ENCODE results near the gene SGK1. TPM values are rescaled to one million over a fixed set of nuclear protein-coding genes. Genes with fewer than 3 reads are reported as not detected.
"Not testable (repeated sequence)": the region's sequence is repeated elsewhere in the genome, so short reads cannot be mapped to it uniquely, and the experiment has no call there.

The SGK1 gene
- total RNA-seq, 1 experiment from 2014 or later, result 40.9 TPM

DNA sequence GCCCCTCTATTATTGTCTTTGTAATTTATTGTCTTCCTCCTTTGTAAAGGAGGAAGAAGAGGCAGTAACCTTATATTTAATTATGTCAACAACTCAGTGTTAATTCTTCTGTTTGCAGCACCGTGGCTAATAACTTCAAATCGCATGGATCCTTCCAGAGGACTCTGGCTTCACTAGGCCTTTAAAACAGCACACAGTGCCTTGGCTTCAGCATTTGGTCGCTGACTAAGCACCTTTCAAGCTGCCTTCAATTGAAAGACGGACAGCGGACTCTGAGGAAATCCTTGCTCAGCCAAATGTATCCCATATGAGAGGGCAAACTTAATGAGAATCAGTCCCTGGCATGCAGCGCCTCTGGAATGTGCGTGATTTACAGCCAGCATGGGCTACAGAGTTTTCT is 64.2 kb downstream of the SGK1 start:
- DNase-seq (ENCODE audit: low read depth), result no peak

DNA sequence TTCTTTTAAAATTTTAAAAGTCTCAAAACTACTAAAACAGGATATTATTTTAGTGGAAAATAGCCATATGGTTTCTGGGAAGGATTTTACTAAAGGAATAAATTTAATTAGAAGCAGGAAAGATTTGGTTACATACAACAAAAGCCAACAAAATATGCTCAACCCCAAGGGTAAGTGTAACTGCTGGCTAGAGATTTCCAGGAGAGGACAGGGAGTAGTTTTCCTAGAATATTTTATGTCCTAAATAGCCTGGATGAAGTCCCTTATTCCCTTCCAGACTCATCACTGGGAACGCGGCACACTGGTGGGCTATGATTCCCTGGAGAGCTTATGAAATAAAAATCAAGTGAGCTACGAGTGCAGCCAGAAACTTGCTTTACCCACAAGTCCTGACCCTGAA is 66.6 kb downstream of the SGK1 start:
- DNase-seq (ENCODE audit: low read depth), result no peak

DNA sequence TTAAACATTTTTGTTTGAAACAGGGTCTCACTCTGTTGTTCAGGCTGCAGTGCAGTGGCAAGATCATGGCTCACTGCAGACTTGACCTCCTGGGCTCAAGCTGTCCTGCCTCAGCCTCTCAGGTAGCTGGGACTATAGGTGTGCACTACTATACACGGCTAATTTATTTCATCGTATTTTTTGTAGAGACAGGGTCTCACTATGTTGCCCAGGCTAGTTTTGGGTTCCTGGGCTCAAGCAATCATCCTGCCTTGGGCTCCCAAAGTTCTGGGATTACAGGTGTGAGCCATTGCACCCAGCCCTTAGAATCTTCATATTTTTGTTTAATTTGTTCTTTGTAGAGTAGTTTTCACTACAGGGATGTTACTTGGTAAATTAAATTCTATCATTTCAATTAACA is 67.1 kb downstream of the SGK1 start:
- DNase-seq (ENCODE audit: low read depth), result no peak

DNA sequence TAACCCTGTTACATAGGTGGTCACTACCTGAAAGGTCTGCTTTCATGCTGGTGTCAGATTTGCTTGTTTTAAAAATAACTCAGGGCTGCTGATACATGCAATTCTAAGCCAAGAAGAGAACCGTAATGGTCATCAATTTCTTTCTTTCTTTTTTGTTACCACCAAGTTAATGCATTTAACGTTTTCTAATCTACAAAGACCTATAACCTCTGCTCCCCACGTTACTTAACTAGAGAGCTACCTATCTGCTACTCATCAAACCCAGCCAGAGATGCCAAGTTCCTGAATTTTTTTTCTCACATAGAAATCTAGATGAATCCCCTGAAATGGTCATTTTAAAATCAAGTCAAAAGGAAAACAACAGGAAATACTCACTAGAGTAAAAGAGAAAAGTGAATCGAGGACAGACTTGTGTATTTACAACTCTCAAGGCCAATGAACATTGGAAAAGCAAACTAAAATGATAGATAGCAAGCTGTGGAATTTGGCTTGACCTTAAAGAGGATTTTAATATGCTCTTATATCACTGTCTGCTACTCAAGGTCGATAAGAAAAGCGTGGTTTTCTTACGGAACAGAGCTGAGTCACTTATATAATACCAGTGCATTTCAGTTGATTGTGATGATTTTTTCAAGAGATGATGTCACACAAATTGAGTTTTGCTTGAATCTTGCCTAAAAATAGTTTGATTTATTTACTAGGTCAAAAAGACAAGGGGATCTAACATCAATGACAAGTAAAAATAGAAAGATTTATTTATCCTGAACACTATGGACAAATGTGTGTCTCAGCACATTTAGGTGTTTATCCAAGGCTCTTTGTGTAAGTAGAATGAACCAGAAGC is 67.9 kb downstream of the SGK1 start:
- DNase-seq (ENCODE audit: low read depth), result no peak

DNA sequence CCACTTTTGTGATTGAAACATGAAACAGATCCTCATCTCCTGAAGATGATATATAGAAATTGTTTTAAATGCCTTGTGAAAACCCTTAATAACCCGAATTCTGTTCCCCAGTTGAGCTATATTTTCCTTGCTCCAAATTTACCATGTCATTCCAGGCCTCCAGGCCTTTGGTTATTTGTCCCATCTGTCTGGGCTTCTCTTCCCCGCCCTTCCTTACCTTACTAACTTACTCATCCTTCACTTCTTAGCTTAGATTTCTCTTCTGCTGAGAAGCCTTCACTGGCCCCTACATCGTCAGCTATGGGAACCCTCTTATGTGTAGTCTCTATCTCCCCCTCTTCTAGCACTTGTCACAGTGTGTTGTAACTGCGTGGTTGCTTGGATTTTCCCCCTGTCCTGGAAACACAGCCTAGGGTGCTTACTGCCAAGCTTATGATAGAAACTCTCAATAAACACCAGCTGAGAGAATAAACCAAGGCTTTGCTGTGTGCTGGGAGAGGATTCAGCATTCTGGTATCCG is 68.6 kb downstream of the SGK1 start:
- DNase-seq (ENCODE audit: low read depth), result no peak

DNA sequence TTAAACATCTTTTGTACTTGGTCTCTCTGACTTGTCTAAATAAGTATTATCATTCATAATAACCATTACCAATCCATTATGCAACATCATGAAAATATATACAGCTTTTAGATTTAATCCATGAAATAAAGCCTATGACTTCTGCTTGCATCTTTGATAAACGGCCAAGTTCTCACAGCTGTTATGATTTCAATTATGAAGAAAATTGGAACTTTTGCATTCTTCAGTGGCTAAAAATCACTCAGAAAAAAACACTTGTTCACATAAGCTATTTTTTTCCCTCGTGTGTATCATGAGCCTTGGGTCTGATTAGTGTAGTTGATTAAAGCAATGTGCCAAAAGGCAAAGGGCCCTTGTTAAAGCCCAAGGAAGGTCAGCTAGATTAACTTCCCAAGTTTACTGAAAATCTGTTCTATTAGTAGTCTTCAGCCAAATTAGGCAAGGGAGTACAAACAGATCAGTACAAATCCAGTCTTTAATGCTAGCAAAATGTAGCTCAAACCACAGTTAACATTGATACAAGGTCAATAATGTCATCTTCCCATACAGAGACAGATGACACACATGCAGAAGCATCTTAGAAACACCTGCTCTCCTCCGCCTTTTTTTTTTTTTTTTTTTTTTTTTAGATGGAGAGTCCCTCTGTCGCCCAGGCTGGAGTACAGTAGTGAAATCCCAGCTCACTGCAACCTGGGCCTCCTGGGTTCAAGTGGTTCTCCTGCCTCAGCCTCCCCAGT is 69.9 kb downstream of the SGK1 start:
- DNase-seq (ENCODE audit: low read depth), result no peak

DNA sequence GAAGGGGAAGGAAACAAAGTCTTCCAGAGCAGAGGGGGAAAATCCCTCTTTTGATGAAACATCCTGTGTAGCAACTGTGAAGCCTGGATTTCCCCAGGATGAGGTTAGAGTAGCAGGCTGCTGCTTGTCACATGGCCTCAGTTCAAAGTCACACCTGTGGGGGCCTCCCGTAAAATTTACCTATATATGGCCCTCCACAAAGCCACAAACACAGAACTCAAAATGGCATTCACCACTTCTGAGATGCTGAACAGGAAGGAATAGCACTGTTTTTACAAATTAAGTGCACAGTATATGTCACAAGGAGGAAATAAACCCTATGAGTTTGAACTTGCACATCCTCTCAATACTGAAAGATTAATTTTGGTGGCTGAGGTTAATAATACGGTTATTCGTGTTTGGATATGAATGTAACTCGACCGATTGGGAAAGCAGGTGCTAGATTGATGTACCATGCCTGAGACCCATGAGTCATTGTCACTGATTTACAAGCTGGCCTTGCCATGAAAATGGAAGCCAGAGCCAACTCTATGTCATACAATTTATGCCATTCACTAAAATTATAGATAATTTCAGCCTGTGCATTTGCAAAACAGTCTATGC is 70.6 kb downstream of the SGK1 start:
- no peak for DNase-seq (ENCODE audit: low read depth)

DNA sequence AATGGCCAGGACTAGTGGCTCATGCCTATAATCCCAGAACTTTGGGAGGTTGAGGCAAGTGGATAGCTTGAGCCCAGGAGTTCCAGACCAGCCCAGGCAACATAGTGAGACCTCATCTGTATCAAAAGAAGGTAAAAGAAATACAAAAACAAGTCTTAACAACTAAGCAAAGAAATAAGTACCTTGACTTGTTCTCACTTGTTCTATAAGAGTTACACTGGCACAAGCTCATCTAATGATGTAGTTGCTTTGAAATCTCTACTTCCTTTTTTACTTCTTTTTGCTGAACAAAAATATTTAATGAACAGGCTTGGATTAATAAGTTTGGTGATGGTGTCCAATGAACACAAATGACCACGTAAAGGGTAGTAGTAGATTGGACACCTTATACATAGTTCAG is 72.2 kb downstream of the SGK1 start:
- DNase-seq (ENCODE audit: low read depth), result no peak

DNA sequence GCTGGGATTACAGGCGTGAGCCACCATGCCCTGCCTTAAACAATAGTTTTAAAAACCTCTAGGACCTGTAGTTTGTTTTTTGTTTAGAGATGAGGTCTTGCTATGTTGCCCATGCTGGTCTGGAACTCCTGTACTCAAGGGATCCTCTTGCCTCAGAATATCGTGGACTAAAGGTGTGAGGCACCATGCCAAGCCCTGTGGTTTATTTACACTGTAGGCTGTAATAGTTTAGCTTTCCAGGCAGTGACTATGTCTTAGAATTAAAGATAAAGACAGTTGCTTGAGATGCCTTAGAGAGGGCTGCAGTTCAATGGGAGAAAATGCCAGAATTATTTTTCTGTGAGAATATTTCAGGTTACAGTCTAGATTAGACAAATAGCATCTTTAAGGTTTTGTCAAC is 72.9 kb downstream of the SGK1 start:
- peak; percentile 49 for DNase-seq (ENCODE audit: low read depth)

DNA sequence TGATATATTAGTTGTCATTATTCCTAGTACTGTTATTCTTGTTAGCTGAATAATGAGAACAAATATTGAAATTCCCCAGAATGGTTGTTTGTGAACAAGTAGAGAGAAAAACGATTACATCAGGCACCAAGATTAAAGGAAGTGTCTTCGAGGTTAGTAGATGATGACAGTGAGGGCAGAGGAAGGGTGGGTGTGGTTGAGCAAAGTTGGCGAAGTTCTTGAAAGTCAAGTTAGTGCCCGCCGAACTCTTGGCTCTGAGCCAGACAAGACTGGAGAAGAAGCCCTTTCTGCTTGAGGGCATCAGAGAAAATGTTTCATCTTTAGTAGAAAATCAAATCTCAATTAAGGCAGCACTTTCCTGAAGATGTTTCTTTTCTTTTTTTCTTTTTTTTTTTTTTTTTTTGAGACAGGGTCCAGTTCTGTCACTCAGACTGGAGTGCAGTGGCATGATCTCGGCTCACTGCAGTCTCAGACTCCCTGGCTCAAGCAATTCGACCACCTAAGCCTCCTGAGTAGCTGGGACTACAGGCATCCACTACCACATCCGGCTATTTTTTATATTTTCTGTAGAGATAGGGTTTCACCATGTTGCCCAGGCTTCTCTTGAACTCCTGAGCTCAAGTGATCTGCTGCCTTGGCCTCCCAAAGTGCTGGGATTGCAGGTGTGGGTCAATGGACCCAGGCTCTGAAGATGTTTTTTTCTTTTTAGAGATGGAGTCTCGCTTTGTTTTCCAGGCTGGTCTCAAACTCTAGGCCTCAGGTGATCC is 77.1 kb downstream of the SGK1 start:
- DNase-seq (ENCODE audit: low read depth), result no peak

DNA sequence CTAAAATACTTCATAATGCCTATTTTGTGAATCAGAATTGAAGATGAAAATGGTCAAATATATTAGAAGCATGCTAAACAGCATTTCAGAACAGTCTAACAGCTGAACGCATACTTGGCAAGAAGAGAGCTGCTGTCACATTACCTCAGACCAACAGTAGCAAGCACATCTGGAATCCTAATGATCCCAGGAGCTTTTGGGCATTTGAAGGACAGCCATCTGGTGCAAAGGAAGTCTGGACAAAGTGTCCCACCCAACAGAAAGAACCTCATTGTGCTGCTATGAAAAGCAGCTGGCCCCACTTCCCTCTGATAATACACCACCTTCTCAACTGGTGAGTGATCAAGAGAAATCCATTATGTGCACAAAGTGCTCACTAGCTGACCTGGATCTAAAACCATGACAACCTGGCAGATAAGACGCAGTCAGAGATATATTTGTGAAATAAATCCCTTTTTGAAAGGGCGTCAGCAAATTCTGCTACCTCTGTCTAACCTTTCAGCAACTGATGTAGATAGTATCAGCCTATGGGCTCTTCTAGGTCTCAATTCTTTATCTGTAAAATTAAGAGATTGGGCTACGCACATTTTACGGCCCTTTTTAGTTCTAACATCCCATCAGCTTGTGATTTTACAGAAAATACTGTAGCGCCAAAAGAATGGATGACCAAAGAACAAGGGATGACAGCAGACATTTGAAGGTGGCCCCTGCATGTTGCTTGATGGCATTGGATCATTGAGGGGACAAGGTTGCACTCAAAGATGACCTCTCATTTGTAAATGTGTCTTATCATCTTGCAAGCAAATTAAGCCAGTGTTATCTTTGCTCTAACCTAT is 78.7 kb downstream of the SGK1 start:
- no peak for DNase-seq (ENCODE audit: low read depth)

DNA sequence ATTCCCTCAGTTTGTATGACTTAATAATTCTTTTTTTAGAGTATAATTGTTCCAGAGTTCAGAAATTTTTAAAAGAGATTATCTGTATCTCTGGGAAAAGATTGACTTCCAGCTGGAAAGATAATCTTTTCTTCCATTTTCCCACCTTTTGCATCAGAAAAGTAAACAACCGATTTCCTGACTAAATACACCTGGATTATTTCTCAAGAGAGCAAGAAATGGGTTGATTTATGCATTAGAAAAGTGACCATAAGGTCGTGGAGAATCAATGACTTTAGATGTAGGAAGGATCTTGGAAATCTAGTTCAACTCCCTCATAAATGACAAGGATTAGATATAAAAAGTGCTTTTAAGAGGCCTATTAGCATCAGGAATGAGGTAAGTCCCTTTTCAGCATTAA is 79.9 kb downstream of the SGK1 start:
- DNase-seq (ENCODE audit: low read depth), result no peak

DNA sequence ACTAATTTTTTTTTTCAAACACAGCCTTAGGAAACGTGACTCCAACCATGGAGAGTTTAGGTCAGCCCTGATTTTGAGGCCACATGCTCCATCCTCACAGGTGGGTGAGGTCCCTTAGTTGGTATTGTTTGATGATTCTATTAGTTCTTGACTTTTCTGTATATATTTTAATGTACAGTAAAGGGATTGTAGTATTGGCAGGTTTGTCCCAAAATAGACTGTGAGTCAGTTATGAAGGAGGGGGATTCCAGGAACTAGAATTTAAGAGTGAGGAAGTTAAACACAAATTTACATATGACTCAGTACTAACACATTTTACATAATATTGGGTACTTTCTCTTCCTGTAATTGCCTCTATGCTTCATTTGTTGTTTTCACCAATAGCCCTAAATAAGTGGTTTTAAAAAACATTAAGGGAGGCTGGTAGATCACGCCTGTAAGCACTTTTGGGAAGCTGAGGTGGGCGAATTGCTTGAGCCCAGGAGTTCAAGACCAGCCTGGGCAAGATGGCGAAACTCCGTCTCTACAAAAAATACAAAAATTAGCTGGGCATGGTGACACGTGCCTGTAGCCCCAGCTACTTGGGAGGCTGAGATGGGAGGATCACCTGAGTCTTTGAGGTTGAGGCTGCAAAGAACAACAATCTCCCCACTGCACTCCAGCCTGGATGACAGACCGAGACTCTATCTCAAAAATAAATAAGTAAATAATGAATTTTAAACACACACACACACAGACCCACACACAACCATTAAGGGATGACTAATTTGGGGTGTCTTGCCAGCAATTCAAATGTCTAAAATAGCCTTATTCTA is 81.8 kb downstream of the SGK1 start:
- peak; percentile 42 for DNase-seq (ENCODE audit: low read depth)

DNA sequence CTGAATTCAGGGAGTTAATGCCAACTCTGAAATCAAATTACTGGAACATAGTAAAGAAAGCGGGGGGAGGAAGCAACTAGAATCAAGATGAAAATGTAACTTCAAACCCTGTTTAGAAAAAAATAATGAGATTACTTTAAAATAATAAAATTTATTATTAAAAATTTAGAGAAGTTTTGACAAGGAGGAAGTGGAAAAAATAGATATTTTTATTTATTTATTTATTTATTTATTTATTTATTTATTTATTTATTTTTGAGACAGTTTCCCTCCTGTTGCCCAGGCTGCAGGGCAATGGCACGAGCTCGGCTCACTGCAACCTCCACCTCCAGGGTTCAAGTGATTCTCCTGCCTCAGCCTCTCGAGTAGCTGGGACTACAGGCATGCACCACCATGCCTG is 82.6 kb downstream of the SGK1 start:
- not testable (repeated sequence) for DNase-seq (ENCODE audit: low read depth)

DNA sequence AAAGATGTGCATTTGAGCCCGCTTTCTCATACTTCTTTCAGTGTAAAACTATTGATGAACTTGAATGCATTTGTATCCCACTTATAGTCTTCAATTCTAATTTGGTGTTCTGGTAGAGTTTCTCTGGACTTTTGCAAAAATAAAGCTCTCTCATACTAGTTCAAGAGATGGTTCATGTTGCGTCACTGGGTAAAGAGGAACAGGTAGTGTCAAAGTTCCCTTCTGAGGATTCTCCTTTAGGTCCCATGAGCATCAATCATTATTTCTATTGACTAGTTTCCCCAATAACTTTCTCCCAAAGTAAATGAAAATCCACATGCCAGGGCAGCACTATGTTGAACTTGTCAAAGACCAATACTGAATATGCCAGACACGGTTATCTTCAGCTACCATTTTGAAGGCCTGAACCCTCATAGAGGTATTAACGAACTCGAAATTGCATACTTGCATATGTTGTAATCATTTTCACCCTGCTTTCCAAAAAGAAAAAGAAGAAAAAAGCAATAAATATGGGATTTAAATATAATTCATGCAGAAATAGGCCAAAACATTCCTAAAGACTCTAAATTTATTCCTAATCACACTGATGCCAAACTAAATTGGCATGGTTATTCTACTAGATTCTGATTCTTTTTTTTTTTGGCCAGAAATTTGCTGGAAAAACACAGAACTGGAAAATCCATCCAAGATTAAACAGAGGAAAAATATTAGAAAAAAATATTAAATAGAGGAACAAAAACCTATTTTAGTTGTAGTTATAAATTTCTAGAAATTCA is 84.5 kb downstream of the SGK1 start:
- no peak for DNase-seq (ENCODE audit: low read depth)

DNA sequence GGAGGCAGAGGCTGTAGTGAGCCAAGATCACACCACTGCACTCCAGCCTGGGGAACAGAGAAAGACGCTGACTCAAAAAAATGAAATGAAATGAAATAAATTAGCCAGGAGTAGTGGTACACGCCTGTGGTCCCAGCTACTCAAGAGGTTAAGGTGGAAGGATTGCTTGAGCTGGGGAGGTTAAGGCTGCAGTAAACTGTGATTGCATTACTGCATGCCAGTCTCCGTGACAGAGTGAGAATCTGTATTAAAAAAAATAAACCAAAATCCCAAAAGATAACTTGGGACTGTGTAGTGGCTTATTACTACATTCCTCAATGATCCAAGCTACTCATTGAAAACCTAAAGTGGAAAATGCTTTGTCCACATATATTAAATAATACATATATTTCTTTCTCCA is 87.0 kb downstream of the SGK1 start:
- peak; percentile 11 for DNase-seq (ENCODE audit: low read depth)

DNA sequence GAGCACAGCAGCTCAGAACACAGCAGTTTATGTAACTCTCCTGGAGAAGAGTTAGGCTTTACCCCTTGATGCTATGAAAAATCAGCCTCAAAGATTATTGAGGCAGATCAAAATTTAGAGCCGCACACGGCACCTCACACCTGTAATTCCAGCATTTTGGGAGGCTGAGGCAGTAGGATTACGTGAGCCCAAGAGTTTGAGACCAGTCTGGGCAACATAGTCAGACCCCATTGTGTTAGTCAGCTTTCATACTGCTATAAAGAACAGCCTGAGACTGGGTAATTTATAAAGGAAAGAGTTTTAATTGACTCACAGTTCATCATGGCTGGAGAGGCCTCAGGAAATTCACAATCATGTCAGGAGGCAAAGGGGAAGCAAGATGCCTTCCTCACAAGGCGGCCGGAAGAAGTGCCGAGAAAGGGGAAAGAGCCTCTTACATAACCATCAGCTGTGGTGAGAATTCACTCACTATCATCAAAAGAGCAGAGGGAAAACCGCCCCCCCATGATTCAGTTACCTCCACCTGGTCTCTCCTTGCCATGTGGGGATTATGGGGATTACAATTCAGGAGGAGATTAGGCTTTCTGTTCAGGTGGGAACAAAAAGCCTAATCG is 87.7 kb downstream of the SGK1 start:
- DNase-seq (ENCODE audit: low read depth), result no peak

DNA sequence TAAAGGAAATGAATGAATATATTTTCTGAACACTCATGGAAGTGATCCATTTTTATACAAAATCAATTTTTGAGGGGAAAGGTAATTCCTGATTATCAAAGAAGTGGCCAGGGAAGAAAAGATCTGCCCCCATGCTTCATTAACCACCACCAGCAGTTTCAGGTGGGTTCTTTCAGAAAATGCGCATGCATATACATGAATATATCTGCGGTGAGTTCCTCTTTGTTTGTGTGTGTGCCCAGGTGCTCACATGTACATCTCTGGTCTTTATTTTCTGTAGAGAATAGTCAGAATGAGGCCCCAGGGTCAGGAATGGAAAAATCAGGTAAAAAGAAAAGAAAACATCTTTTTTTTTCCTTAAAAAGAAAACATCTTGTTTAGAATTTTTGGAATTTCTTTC is 88.4 kb downstream of the SGK1 start:
- no peak for DNase-seq (ENCODE audit: low read depth)

All from Daoy (cell line).